ENCODE data around the gene PTTG2.
A peak's percentile ranks its signal among the peaks of the same experiment; 100 is the strongest.

The PTTG2 gene

DNA sequence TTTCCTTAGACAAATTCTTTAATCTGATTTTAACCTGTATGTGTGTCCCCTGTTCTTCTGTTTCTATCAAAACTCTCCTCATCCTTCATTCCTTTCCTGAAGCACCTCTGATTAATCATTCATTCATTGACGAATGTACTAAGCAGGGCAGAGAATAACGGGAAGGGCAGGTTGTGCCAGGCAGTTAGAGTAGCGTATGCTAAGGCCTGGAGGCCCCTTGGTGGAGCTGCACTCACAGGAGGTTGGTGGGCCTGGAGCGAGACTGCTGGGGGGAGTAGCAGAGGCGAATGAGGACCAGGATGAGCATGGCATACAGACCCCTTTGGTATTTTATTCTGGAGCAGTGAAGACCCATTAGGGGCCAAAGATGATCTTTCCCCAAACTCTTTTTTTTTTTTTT lies 22.5 kb downstream of the PTTG2 start:
- no peaks in the 10 kb centered on the region for H3K9me3 ChIP-seq (ENCODE audit: control insufficient read depth in 2 of 2, low read length in 2 of 2)
- no peak overlapping the region for H3K27ac ChIP-seq (ENCODE audit: low read depth in 2 of 2, low read length in 2 of 2)
- H3K4me3 ChIP-seq (ENCODE audit: low read length in 2 of 2) = no peak overlapping the region
- H3K4me1 ChIP-seq (ENCODE audit: control insufficient read depth in 2 of 2, insufficient read depth in 2 of 2, low read length in 2 of 2) = peaks cover 12 to 18% of the 10 kb centered on the region in 2 donors
- H3K9ac ChIP-seq (ENCODE audit: low read depth in 1 of 2, low read length in 2 of 2) = no peak overlapping the region
- no peaks in the 10 kb centered on the region for H3K36me3 ChIP-seq (ENCODE audit: control insufficient read depth in 2 of 2, insufficient read depth in 2 of 2, low read length in 2 of 2)
- no peaks in the 10 kb centered on the region for H3K27me3 ChIP-seq (ENCODE audit: control insufficient read depth in 2 of 2, insufficient read depth in 2 of 2, low read length in 2 of 2)

DNA sequence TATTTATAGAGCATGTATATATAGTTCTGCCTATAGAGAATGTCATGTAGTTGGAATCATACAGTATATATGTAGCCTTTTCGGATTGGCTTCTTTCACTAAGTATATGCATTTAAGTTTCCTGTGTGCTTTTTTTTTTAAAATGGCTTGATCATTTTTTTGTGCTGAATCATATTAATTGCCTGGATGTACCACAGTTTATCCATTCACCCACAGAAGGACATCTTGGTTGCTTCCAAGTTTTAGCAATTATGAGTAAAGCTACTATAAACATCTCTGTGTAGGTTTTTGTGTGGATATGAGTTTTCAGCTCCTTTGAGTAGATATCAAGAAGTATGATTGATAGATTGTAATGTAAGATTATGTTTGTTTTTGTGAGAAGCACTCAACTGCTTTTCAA lies 23.8 kb downstream of the PTTG2 start:
- no peaks in the 10 kb centered on the region for H3K36me3 ChIP-seq (ENCODE audit: control insufficient read depth in 2 of 2, insufficient read depth in 2 of 2, low read length in 2 of 2)
- no peaks in the 10 kb centered on the region for H3K27me3 ChIP-seq (ENCODE audit: control insufficient read depth in 2 of 2, insufficient read depth in 2 of 2, low read length in 2 of 2)
- no peak overlapping the region for H3K4me3 ChIP-seq (ENCODE audit: low read length in 2 of 2)
- no peak overlapping the region for H3K27ac ChIP-seq (ENCODE audit: low read depth in 2 of 2, low read length in 2 of 2)
- H3K4me1 ChIP-seq (ENCODE audit: control insufficient read depth in 2 of 2, insufficient read depth in 2 of 2, low read length in 2 of 2) = peaks cover 3 to 5% of the 10 kb centered on the region in 2 donors
- H3K9me3 ChIP-seq (ENCODE audit: control insufficient read depth in 2 of 2, low read length in 2 of 2) = no peaks in the 10 kb centered on the region
- no peak overlapping the region for H3K9ac ChIP-seq (ENCODE audit: low read depth in 1 of 2, low read length in 2 of 2)

GRCh38 chr4:37985730-37986275 lies 25.6 kb downstream of the PTTG2 start:
- Histone ChIP-seq H3K27ac (ENCODE audit: low read depth in 2 of 2, low read length in 2 of 2) (no peak overlapping the region), H3K27me3 (ENCODE audit: control insufficient read depth in 2 of 2, insufficient read depth in 2 of 2, low read length in 2 of 2) (no peaks in the 10 kb centered on the region), H3K4me1 (ENCODE audit: control insufficient read depth in 2 of 2, insufficient read depth in 2 of 2, low read length in 2 of 2) (peaks cover 0 to 6% of the 10 kb centered on the region in 2 donors), H3K9ac (ENCODE audit: low read depth in 1 of 2, low read length in 2 of 2) (no peak overlapping the region), H3K9me3 (ENCODE audit: control insufficient read depth in 2 of 2, low read length in 2 of 2) (no peaks in the 10 kb centered on the region), H3K36me3 (ENCODE audit: control insufficient read depth in 2 of 2, insufficient read depth in 2 of 2, low read length in 2 of 2) (no peaks in the 10 kb centered on the region), H3K4me3 (ENCODE audit: low read length in 2 of 2) (no peak overlapping the region)

GRCh38 chr4:37988670-37989069 lies 28.5 kb downstream of the PTTG2 start:
- no peak overlapping the region for H3K4me3 ChIP-seq (ENCODE audit: low read length in 2 of 2)
- no peaks in the 10 kb centered on the region for H3K36me3 ChIP-seq (ENCODE audit: control insufficient read depth in 2 of 2, insufficient read depth in 2 of 2, low read length in 2 of 2)
- H3K27ac ChIP-seq (ENCODE audit: low read depth in 2 of 2, low read length in 2 of 2) = no peak overlapping the region
- H3K4me1 ChIP-seq (ENCODE audit: control insufficient read depth in 2 of 2, insufficient read depth in 2 of 2, low read length in 2 of 2) = peaks cover 0 to 3% of the 10 kb centered on the region in 2 donors
- no peak overlapping the region for H3K9ac ChIP-seq (ENCODE audit: low read depth in 1 of 2, low read length in 2 of 2)
- no peaks in the 10 kb centered on the region for H3K27me3 ChIP-seq (ENCODE audit: control insufficient read depth in 2 of 2, insufficient read depth in 2 of 2, low read length in 2 of 2)
- no peaks in the 10 kb centered on the region for H3K9me3 ChIP-seq (ENCODE audit: control insufficient read depth in 2 of 2, low read length in 2 of 2)

DNA sequence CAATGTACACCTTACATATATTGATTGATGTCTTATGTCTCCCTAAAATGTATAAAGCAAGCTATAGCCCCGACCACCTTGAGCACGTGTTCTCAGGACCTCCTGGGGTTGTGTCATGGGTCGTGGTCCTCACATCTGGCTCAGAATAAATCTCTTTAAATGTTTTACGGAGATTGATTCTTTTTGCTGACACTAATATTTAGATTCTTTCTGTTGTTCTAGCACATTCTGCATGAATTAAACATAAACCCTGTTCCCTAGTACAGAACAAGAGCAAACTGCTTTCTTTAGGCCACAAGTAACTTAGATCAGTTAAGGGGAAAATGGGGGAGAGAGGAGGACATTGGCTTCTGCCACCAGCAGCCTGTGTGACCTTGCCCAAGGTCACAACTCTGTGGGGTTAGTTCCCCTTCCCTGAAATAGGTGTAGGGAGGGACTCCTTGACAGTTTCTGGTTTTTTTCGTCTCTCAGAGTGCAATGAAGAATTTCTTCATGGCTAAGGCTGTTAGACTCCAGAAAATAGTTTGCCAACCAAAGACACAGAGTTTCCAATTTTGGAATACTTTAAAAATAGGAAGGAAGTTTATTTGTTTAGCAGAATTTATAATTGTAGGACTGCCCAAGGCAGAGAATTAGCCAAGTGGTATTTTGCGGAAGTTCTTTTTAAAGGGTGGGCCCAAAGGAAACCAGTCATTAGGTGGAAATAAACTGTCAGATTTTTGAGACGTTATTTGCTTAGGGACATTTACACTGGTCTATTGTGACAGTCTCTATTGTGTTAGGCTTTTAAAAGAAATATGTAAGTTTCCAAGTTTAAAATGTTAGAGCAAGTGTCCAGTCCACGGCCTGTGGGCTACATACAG lies 29.4 kb downstream of the PTTG2 start:
- no peaks in the 10 kb centered on the region for H3K9me3 ChIP-seq (ENCODE audit: control insufficient read depth in 2 of 2, low read length in 2 of 2)
- H3K36me3 ChIP-seq (ENCODE audit: control insufficient read depth in 2 of 2, insufficient read depth in 2 of 2, low read length in 2 of 2) = no peaks in the 10 kb centered on the region
- H3K9ac ChIP-seq (ENCODE audit: low read depth in 1 of 2, low read length in 2 of 2) = no peak overlapping the region
- peaks cover 0 to 3% of the 10 kb centered on the region in 2 donors for H3K4me1 ChIP-seq (ENCODE audit: control insufficient read depth in 2 of 2, insufficient read depth in 2 of 2, low read length in 2 of 2)
- H3K4me3 ChIP-seq (ENCODE audit: low read length in 2 of 2) = no peak overlapping the region
- H3K27ac ChIP-seq (ENCODE audit: low read depth in 2 of 2, low read length in 2 of 2) = peak overlapping the region; percentile 9 to 27
- H3K27me3 ChIP-seq (ENCODE audit: control insufficient read depth in 2 of 2, insufficient read depth in 2 of 2, low read length in 2 of 2) = no peaks in the 10 kb centered on the region

DNA sequence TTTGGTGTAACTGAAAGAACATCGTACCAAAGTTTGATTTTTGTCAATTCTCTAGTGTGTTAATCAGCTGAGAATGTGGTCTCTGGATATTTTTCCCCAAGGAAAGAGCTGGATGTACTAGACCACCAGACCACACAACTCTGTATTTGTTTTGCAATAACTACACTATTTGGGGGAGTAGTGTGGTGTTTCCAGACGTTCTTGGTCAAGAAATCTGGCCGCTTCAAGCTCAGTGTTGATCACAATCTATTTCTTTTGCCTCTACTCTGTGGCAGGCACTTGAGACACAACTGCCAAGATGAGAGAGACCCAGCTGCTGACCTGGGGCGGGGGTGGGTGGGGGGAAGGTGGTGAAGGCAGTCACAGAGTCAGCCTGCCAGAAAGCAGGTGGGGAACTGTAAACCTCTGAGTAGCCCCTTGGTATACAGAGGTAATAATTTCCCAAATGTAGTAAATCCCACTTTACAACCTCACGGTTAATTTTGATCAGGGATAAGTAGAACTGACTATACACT lies 30.6 kb downstream of the PTTG2 start:
- H3K9ac ChIP-seq (ENCODE audit: low read depth in 1 of 2, low read length in 2 of 2) = no peak overlapping the region
- H3K27ac ChIP-seq (ENCODE audit: low read depth in 2 of 2, low read length in 2 of 2) = no peak overlapping the region
- no peaks in the 10 kb centered on the region for H3K36me3 ChIP-seq (ENCODE audit: control insufficient read depth in 2 of 2, insufficient read depth in 2 of 2, low read length in 2 of 2)
- H3K9me3 ChIP-seq (ENCODE audit: control insufficient read depth in 2 of 2, low read length in 2 of 2) = no peaks in the 10 kb centered on the region
- H3K4me3 ChIP-seq (ENCODE audit: low read length in 2 of 2) = no peak overlapping the region
- H3K27me3 ChIP-seq (ENCODE audit: control insufficient read depth in 2 of 2, insufficient read depth in 2 of 2, low read length in 2 of 2) = no peaks in the 10 kb centered on the region
- H3K4me1 ChIP-seq (ENCODE audit: control insufficient read depth in 2 of 2, insufficient read depth in 2 of 2, low read length in 2 of 2) = peaks cover 0 to 4% of the 10 kb centered on the region in 2 donors

- H3K27ac ChIP-seq (ENCODE audit: low read depth in 2 of 2, low read length in 2 of 2) = no peak overlapping the region
- no peaks in the 10 kb centered on the region for H3K9me3 ChIP-seq (ENCODE audit: control insufficient read depth in 2 of 2, low read length in 2 of 2)
- H3K36me3 ChIP-seq (ENCODE audit: control insufficient read depth in 2 of 2, insufficient read depth in 2 of 2, low read length in 2 of 2) = no peaks in the 10 kb centered on the region
- H3K9ac ChIP-seq (ENCODE audit: low read depth in 1 of 2, low read length in 2 of 2) = no peak overlapping the region
- H3K4me3 ChIP-seq (ENCODE audit: low read length in 2 of 2) = no peak overlapping the region
- peaks cover 0 to 7% of the 10 kb centered on the region in 2 donors for H3K4me1 ChIP-seq (ENCODE audit: control insufficient read depth in 2 of 2, insufficient read depth in 2 of 2, low read length in 2 of 2)
- no peaks in the 10 kb centered on the region for H3K27me3 ChIP-seq (ENCODE audit: control insufficient read depth in 2 of 2, insufficient read depth in 2 of 2, low read length in 2 of 2)
Observed at GRCh38 chr4:37991623-37992410, 31.6 kb downstream of the PTTG2 start.

DNA sequence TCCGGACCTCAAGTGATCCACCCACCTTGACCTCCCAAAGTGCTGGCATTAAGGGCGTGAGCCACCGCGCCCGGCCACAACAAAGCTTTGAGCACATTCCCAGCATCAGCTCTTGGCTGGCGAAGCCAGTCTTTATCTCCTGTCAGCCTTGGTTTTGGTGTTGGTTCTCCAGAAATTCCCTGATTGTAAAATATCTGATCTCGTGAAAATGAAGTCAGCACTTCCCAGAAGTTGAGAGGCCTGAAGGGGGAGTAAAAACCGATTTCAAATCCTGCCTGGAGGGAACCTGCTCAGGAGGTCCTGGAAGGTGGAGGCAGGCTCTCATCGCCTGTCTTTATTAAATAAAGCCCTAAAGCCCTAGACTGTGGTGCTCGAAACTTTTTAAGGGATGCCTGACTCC lies 33.6 kb downstream of the PTTG2 start:
- Histone ChIP-seq H3K27ac (ENCODE audit: low read depth in 2 of 2, low read length in 2 of 2) (no peak overlapping the region), H3K9me3 (ENCODE audit: control insufficient read depth in 2 of 2, low read length in 2 of 2) (no peaks in the 10 kb centered on the region), H3K9ac (ENCODE audit: low read depth in 1 of 2, low read length in 2 of 2) (no peak overlapping the region), H3K4me1 (ENCODE audit: control insufficient read depth in 2 of 2, insufficient read depth in 2 of 2, low read length in 2 of 2) (peaks cover 0 to 7% of the 10 kb centered on the region in 2 donors), H3K27me3 (ENCODE audit: control insufficient read depth in 2 of 2, insufficient read depth in 2 of 2, low read length in 2 of 2) (no peaks in the 10 kb centered on the region), H3K36me3 (ENCODE audit: control insufficient read depth in 2 of 2, insufficient read depth in 2 of 2, low read length in 2 of 2) (no peaks in the 10 kb centered on the region), H3K4me3 (ENCODE audit: low read length in 2 of 2) (no peak overlapping the region)

GRCh38 chr4:37994569-37994968 lies 34.4 kb downstream of the PTTG2 start:
- no peak overlapping the region for H3K27ac ChIP-seq (ENCODE audit: low read depth in 2 of 2, low read length in 2 of 2)
- H3K36me3 ChIP-seq (ENCODE audit: control insufficient read depth in 2 of 2, insufficient read depth in 2 of 2, low read length in 2 of 2) = no peaks in the 10 kb centered on the region
- no peaks in the 10 kb centered on the region for H3K27me3 ChIP-seq (ENCODE audit: control insufficient read depth in 2 of 2, insufficient read depth in 2 of 2, low read length in 2 of 2)
- no peak overlapping the region for H3K4me3 ChIP-seq (ENCODE audit: low read length in 2 of 2)
- H3K9me3 ChIP-seq (ENCODE audit: control insufficient read depth in 2 of 2, low read length in 2 of 2) = no peaks in the 10 kb centered on the region
- peaks cover 0 to 7% of the 10 kb centered on the region in 2 donors for H3K4me1 ChIP-seq (ENCODE audit: control insufficient read depth in 2 of 2, insufficient read depth in 2 of 2, low read length in 2 of 2)
- no peak overlapping the region for H3K9ac ChIP-seq (ENCODE audit: low read depth in 1 of 2, low read length in 2 of 2)
